ENCODE measurements around the gene NFATC2.

DNA sequence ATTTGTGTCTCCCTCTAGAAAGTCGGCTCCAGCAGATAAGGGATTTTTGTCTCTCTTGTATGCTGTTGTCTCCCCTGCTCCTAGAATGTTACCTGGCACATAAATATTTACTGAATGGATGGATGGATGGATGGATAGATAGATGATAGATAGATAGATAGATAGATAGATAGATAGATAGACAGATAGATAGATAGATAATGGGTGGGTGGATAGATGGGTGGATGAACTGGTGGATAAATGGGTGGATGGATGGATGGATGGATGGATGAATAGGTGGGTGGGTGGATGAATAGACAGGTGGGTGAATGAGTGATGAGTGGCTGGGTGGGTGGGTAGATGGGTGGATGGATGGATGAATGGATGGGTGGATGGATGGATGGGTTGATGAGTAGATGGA is 185.0 kb downstream of the NFATC2 start:
- TF ChIP-seq POLR2A (IDR thresholded peaks at IDR 0.05) (no peak), CTCF (IDR thresholded peaks at IDR 0.05) (no peak)

Measured in uterus (tissue), 2 donors.